ENCODE results near the gene CADPS2. TPM values are rescaled to one million over a fixed set of nuclear protein-coding genes. Genes with fewer than 3 reads are reported as not detected.

Gene CADPS2
- total and polyA plus RNA-seq, 4 donors, result 5.6 to 41.1 (median 11.0) TPM

- Histone ChIP-seq H3K36me3 (ENCODE audit: control insufficient read depth in 4 of 4, insufficient read depth in 3 of 4, low read depth in 1 of 4, low read length in 3 of 4) (no peaks in the 10 kb centered on the region), H3K4me1 (ENCODE audit: control insufficient read depth in 4 of 4, insufficient read depth in 4 of 4, low read length in 3 of 4) (no peaks in the 10 kb centered on the region), H3K9ac (ENCODE audit: low read depth in 1 of 2, low read length in 2 of 2) (no peak overlapping the region), H3K4me3 (ENCODE audit: low read depth in 1 of 3, low read length in 3 of 3) (no peak overlapping the region), H3K27me3 (ENCODE audit: control insufficient read depth in 4 of 4, insufficient read depth in 4 of 4, low read length in 3 of 4) (no peaks in the 10 kb centered on the region), H3K9me3 (ENCODE audit: control insufficient read depth in 4 of 4, low read length in 3 of 4) (no peaks in the 10 kb centered on the region), H3K27ac (ENCODE audit: low read depth in 1 of 2, low read length in 2 of 2) (no peak overlapping the region)
- 70% methylated on average over 6 of the region's 6 CpGs for WGBS
- no peak for DNase-seq (ENCODE audit: low spot score)
- TF ChIP-seq EGR1 (IDR thresholded peaks at IDR 0.05; ENCODE audit: low read depth in 2 of 2), result no peak
- TF ChIP-seq RXRA (IDR thresholded peaks at IDR 0.05), result no peak
- no peak for TF ChIP-seq FOXA2 (IDR thresholded peaks at IDR 0.05)
- TF ChIP-seq HNF4G (IDR thresholded peaks at IDR 0.05), result no peak
- TF ChIP-seq HNF4A (conservative IDR thresholded peaks at IDR 0.05), result no peak
- no peak for TF ChIP-seq FOXA1 (IDR thresholded peaks at IDR 0.05)
- TF ChIP-seq YY1 (IDR thresholded peaks at IDR 0.05), result no peak
- TF ChIP-seq TAF1 (conservative IDR thresholded peaks at IDR 0.05), result no peak
- TF ChIP-seq SP1 (IDR thresholded peaks at IDR 0.05), result no peak
- TF ChIP-seq, protein P1, sequence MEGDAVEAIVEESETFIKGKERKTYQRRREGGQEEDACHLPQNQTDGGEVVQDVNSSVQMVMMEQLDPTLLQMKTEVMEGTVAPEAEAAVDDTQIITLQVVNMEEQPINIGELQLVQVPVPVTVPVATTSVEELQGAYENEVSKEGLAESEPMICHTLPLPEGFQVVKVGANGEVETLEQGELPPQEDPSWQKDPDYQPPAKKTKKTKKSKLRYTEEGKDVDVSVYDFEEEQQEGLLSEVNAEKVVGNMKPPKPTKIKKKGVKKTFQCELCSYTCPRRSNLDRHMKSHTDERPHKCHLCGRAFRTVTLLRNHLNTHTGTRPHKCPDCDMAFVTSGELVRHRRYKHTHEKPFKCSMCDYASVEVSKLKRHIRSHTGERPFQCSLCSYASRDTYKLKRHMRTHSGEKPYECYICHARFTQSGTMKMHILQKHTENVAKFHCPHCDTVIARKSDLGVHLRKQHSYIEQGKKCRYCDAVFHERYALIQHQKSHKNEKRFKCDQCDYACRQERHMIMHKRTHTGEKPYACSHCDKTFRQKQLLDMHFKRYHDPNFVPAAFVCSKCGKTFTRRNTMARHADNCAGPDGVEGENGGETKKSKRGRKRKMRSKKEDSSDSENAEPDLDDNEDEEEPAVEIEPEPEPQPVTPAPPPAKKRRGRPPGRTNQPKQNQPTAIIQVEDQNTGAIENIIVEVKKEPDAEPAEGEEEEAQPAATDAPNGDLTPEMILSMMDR (IDR thresholded peaks at IDR 0.05; ENCODE audit: low read depth, low read length, missing input control), result no peak
- TF ChIP-seq, protein P2, sequence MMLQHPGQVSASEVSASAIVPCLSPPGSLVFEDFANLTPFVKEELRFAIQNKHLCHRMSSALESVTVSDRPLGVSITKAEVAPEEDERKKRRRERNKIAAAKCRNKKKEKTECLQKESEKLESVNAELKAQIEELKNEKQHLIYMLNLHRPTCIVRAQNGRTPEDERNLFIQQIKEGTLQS (IDR thresholded peaks at IDR 0.05), result no peak
- no peak for TF ChIP-seq NR2F2 (IDR thresholded peaks at IDR 0.05)
- no peak for TF ChIP-seq RAD21 (IDR thresholded peaks at IDR 0.05)
- TF ChIP-seq ZBTB33 (IDR thresholded peaks at IDR 0.05), result no peak
- TF ChIP-seq, protein P3, sequence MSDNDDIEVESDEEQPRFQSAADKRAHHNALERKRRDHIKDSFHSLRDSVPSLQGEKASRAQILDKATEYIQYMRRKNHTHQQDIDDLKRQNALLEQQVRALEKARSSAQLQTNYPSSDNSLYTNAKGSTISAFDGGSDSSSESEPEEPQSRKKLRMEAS (IDR thresholded peaks at IDR 0.05), result no peak
- TF ChIP-seq, protein P4, sequence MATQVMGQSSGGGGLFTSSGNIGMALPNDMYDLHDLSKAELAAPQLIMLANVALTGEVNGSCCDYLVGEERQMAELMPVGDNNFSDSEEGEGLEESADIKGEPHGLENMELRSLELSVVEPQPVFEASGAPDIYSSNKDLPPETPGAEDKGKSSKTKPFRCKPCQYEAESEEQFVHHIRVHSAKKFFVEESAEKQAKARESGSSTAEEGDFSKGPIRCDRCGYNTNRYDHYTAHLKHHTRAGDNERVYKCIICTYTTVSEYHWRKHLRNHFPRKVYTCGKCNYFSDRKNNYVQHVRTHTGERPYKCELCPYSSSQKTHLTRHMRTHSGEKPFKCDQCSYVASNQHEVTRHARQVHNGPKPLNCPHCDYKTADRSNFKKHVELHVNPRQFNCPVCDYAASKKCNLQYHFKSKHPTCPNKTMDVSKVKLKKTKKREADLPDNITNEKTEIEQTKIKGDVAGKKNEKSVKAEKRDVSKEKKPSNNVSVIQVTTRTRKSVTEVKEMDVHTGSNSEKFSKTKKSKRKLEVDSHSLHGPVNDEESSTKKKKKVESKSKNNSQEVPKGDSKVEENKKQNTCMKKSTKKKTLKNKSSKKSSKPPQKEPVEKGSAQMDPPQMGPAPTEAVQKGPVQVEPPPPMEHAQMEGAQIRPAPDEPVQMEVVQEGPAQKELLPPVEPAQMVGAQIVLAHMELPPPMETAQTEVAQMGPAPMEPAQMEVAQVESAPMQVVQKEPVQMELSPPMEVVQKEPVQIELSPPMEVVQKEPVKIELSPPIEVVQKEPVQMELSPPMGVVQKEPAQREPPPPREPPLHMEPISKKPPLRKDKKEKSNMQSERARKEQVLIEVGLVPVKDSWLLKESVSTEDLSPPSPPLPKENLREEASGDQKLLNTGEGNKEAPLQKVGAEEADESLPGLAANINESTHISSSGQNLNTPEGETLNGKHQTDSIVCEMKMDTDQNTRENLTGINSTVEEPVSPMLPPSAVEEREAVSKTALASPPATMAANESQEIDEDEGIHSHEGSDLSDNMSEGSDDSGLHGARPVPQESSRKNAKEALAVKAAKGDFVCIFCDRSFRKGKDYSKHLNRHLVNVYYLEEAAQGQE (IDR thresholded peaks at IDR 0.05), result no peak
Observed at GRCh38 chr7:122802301-122802751, 83.9 kb downstream of the CADPS2 start.

Data from liver (tissue), 9 donors.